Gastrocnemius medialis (tissue), 4 donors: ENCODE data around the gene FAM98B. TPM values are rescaled to one million over a fixed set of nuclear protein-coding genes. Genes with fewer than 3 reads are reported as not detected.

Source experiments
- ATAC-seq, 2 donors: fragments of 150-250 bp; one replicate each; pipeline ENCODE4 v1.9.1; 2016
- DNase-seq, 2 donors: peaks; one replicate each; pipeline ENCODE4 v3.0.0-alpha.2; 2019
- H3K27ac ChIP-seq, 4 donors: fragments of 200-600 bp; sonication (generic); 1 replicate in 1 of 4; 2 replicates in 3 of 4; pipeline ENCODE4 v1.5.1; 2016 to 2018; ENCODE audit warnings: mild to moderate bottlenecking in 2 of 4, moderate library complexity in 1 of 4
- H3K27me3 ChIP-seq, 3 donors: fragments of 200-600 bp; sonication (generic) in 2 of 3; 1 replicate in 1 of 3; 2 replicates in 2 of 3; pipeline versions ENCODE4 v1.5.1 to v1.6.0; 2016 to 2019; ENCODE audit warnings: mild to moderate bottlenecking in 1 of 3, moderate library complexity in 1 of 3
- H3K36me3 ChIP-seq, 2 donors: fragments of 200-600 bp; sonication (generic) in 1 of 2; one replicate each; pipeline ENCODE4 v1.5.1; 2017 to 2018
- H3K4me1 ChIP-seq, 2 donors: fragments of 200-600 bp; sonication (generic) in 1 of 2; one replicate each; pipeline ENCODE4 v1.5.1; 2016 to 2017; ENCODE audit warnings: mild to moderate bottlenecking in 2 of 2
- H3K4me3 ChIP-seq, 4 donors: fragments of 200-600 bp; sonication (generic) in 3 of 4; 1 replicate in 1 of 4; 2 replicates in 3 of 4; pipeline ENCODE4 v1.5.1; 2016 to 2019; ENCODE audit warnings: mild to moderate bottlenecking in 2 of 4
- H3K9me3 ChIP-seq, 3 donors: fragments of 200-600 bp; sonication (generic) in 2 of 3; 1 replicate in 1 of 3; 2 replicates in 2 of 3; pipeline ENCODE4 v1.5.1; 2016 to 2019
- CTCF ChIP-seq, 5 experiments: fragments of 450-650 bp in 3 of 5; fragments of 200-600 bp in 2 of 5; sonication (generic) in 2 of 5; IDR thresholded peaks in 4 of 5; conservative IDR thresholded peaks in 1 of 5; 1 replicate in 4 of 5; 2 replicates in 1 of 5; pipeline ENCODE4 v1.5.1; 2016 to 2019; ENCODE audit warnings: antibody characterized with exemption in 5 of 5, mild to moderate bottlenecking in 3 of 5, moderate library complexity in 3 of 5
- POLR2A ChIP-seq, 2 donors: fragments of 450-650 bp; IDR thresholded peaks; one replicate each; pipeline ENCODE4 v1.6.1; 2017; ENCODE audit warnings: antibody characterized with exemption in 2 of 2, mild to moderate bottlenecking in 2 of 2, moderate library complexity in 2 of 2
- in situ Hi-C, 4 donors: fragments of 200-750 bp; cut with MboI; loops; one replicate each; pipeline versions ENCODE4 v1.15.0 to v1.8.0; 2017; ENCODE audit warnings: low sequenced_read_pairs in 4 of 4
- intact Hi-C: fragments of 100-400 bp; cut with DNase I; formaldehyde crosslinking; loops from one replicate; pipeline ENCODE4 v1.15.1; 2023; ENCODE audit warnings: low total_unique reads
- total RNA-seq, 4 donors: library from RNA; depleted of rRNA; stranded (reverse); fragments of >200 nt; gene quantifications; one replicate each; pipeline versions ENCODE4 v1.1.0 to v1.2.3, GENCODE V29; 2016

Gene FAM98B
- total RNA-seq, 4 donors from 2014 or later, result 3.9 to 8.6 (median 6.1) TPM

GRCh38 chr15:38412466-38412865, 41.5 kb upstream of the FAM98B start:
- Histone ChIP-seq H3K27ac (peak overlapping the region in 1 of 4 donors; percentile 18), H3K4me3 (no peak overlapping the region), H3K9me3 (no peaks in the 10 kb centered on the region), H3K4me1 (no peaks in the 10 kb centered on the region), H3K36me3 (no peaks in the 10 kb centered on the region), H3K27me3 (no peaks in the 10 kb centered on the region)
- in situ Hi-C loops (loop anchor here in 2 of 4 donors (10.0 kb wide), 2 partner anchors 408 to 418 kb away; no protein-coding TSS in a partner anchor), intact Hi-C loops (no loop called here)
- DNase-seq (no peak), ATAC-seq (no peak)
- TF ChIP-seq CTCF (IDR thresholded peaks at IDR 0.05 in 4 of 5, conservative IDR thresholded peaks at IDR 0.05 in 1 of 5), result no peak
- TF ChIP-seq POLR2A (IDR thresholded peaks at IDR 0.05), result no peak

GRCh38 chr15:38414357-38414756, 39.6 kb upstream of the FAM98B start:
- Histone ChIP-seq H3K4me1 (no peaks in the 10 kb centered on the region), H3K36me3 (no peaks in the 10 kb centered on the region), H3K27ac (no peak overlapping the region), H3K4me3 (no peak overlapping the region), H3K27me3 (no peaks in the 10 kb centered on the region), H3K9me3 (no peaks in the 10 kb centered on the region)
- DNase-seq (peak; percentile 27 to 43), ATAC-seq (peak; percentile 60)
- peak in 4 of 5 experiments; percentile 19 to 51 (median 30) for TF ChIP-seq CTCF (IDR thresholded peaks at IDR 0.05 in 4 of 5, conservative IDR thresholded peaks at IDR 0.05 in 1 of 5)
- TF ChIP-seq POLR2A (IDR thresholded peaks at IDR 0.05), result no peak
- in situ Hi-C loops, result loop anchor here in 2 of 4 donors (10.0 kb wide), 2 partner anchors 410 to 420 kb away; no protein-coding TSS in a partner anchor
- intact Hi-C loops, result no loop called here

GRCh38 chr15:38421069-38421690, 32.7 kb upstream of the FAM98B start:
- no peaks in the 10 kb centered on the region for H3K27me3 ChIP-seq
- no peaks in the 10 kb centered on the region for H3K9me3 ChIP-seq
- intact Hi-C loops, result no loop called here
- no peaks in the 10 kb centered on the region for H3K36me3 ChIP-seq
- in situ Hi-C loops, result no loop called here
- DNase-seq (no peak), ATAC-seq (no peak)
- TF ChIP-seq POLR2A (IDR thresholded peaks at IDR 0.05), result no peak
- no peak for TF ChIP-seq CTCF (IDR thresholded peaks at IDR 0.05 in 4 of 5, conservative IDR thresholded peaks at IDR 0.05 in 1 of 5)
- H3K4me1 ChIP-seq, result no peaks in the 10 kb centered on the region
- no peak overlapping the region for H3K4me3 ChIP-seq
- no peak overlapping the region for H3K27ac ChIP-seq

GRCh38 chr15:38424101-38424552, 29.8 kb upstream of the FAM98B start:
- no peaks in the 10 kb centered on the region for H3K36me3 ChIP-seq
- intact Hi-C loops (no loop called here), in situ Hi-C loops (no loop called here)
- no peak overlapping the region for H3K27ac ChIP-seq
- no peaks in the 10 kb centered on the region for H3K27me3 ChIP-seq
- no peak for DNase-seq
- no peak for TF ChIP-seq POLR2A (IDR thresholded peaks at IDR 0.05)
- TF ChIP-seq CTCF (IDR thresholded peaks at IDR 0.05 in 4 of 5, conservative IDR thresholded peaks at IDR 0.05 in 1 of 5), result no peak
- no peak for ATAC-seq
- no peak overlapping the region for H3K4me3 ChIP-seq
- no peaks in the 10 kb centered on the region for H3K4me1 ChIP-seq
- no peaks in the 10 kb centered on the region for H3K9me3 ChIP-seq
